HG02763 (cell line): ENCODE measurements around the gene SALL3.

Experiments
- ATAC-seq: cut with Tn5 transposase; IDR thresholded peaks from one replicate; pipeline ENCODE4 v1.9.1; 2021; ENCODE audit warnings: mild to moderate bottlenecking, moderate library complexity; ENCODE audit not compliant: unreplicated experiment

Gene SALL3

GRCh38 chr18:79000997-79001396, 21.4 kb downstream of the SALL3 start:
- ATAC-seq = no peak

DNA sequence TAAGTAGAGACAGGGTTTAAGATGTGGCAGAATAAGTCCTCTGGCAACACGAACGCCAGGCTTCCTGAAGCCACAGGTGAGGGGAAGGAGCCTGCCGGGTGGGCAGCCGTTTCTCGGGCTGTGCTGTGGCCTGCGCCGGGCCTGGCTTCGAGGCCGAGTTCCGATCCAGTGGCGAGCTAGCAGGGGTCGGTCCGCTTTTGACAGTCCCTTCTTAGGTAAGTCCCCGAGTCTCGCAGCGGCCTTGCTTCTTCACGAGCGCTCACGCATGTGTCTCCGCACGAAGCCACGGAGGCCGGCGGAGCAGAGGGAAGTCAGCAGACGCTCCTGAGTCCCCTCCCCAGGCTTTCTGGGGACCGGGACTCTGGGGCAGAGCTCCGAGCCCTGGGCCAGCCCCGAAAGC, 26.0 kb downstream of the SALL3 start:
- no peak for ATAC-seq

GRCh38 chr18:79006106-79006795, 26.6 kb downstream of the SALL3 start:
- ATAC-seq = no peak

DNA sequence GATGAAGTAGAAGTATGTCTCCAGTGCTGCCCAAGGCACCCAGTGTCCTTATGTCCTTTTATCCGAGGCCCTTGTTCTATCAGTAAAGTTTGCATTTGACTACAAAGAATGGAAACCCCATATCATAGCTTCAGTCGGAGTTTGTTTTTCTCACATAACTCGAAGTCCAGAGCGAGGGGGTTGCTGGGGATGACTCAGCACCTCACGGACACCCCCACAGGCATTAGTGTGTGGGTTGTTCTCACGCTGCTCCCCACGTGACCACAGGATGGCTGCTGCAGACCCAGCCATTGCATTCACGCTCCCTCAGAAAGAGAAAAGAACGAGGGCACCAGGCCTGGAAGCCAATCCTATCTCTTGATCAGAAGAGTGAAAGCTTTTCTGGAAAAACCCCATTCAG, 27.8 kb downstream of the SALL3 start:
- ATAC-seq = no peak

GRCh38 chr18:79008356-79008940, 28.8 kb downstream of the SALL3 start:
- ATAC-seq = no peak

GRCh38 chr18:79010802-79011201, 31.2 kb downstream of the SALL3 start:
- no peak for ATAC-seq

DNA sequence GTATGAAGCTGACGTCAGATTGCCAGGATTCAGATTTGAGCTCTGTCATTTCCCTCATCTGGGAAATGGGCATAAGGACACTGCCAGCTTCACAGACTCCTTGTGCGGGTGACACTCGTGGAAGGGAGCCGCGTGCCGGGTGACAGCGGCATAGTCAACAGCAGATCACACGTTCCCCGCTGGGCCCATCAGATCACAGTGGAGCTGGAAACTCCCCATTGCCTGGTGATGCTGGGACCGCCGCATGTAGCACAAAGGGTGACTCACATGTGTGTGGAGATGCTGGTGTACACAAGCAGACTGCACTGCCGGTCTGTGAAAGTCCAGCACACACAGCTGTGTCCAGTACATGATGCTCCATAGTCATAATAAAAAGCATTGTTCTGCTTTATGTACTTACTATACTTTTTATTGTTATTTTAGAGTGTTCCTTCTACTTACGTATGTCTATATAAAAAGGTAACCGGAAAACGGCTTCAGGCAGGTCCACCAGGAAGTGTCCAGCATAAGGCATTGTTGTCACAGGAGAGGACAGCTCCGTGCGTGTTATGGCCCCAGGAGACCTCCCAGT, 31.8 kb downstream of the SALL3 start:
- ATAC-seq = no peak

GRCh38 chr18:79013869-79014268, 34.3 kb downstream of the SALL3 start:
- ATAC-seq = no peak

GRCh38 chr18:79018911-79019310, 39.3 kb downstream of the SALL3 start:
- ATAC-seq = no peak

GRCh38 chr18:79019881-79020280, 40.3 kb downstream of the SALL3 start:
- ATAC-seq = no peak

GRCh38 chr18:79022603-79023002, 43.0 kb downstream of the SALL3 start:
- ATAC-seq = no peak

DNA sequence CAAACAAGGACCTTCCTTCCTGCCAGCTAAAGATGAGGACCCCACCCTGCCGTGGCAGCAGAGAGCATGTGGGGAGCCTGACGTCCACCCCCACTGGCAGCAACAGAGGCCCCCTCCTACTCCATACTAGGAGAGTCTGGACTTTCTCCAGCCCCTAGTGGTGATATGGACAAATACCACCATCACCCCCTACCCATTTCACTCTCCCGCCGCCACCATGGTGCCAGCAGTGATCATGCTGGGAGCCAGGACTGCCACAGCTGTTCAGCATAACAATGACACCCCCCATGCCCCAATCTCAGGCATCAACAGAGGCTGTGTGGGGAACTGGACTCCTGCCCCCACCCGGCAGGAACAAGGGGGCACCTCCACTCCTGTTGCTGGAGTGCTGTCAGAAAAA, 46.9 kb downstream of the SALL3 start:
- no peak for ATAC-seq

DNA sequence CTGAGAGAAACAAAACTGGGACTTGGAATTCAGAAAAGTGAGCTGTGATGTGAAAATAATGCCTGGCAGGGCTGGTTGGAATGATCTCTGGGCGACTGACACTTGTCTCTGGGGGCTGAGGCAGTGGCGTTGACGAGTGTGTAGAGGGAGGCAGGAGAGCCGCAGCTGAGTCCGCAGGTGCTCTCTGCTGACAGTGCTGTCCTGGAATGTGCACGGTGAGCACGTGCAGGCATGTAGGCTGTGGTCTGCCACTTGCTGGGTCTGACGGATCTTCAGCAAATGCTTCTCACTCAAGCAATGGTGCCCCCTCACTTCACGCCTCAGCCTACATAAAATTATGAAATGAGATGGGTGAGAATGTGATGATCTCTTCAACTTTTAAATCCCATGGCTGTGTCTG, 51.1 kb downstream of the SALL3 start:
- ATAC-seq = no peak

- no peak for ATAC-seq
These were observed 62.7 kb downstream of the SALL3 start for GRCh38 chr18:79042276-79042675.

- no peak for ATAC-seq
These were observed 63.7 kb downstream of the SALL3 start for GRCh38 chr18:79043288-79043687.

DNA sequence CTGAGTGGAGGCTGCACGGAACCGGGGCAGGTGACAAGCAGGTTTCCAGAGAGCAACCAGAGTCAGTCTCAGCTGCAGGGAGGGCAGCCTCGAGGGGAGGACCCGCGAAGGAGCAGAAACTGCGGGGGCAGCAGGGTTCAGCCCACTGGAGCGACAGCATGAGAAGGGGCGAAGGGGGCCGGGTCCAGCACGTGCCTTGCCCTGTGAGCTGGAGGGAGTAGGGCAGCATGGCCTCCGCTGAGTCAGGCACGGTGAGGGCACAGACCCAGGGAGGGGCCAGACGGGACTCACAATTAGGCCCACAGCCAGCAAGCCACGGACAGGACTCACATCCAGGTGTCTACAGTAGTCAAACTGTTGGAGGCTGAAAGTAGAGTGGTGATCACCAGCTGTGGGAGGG, 66.9 kb downstream of the SALL3 start:
- no peak for ATAC-seq

- ATAC-seq = no peak
These were observed 68.1 kb downstream of the SALL3 start for GRCh38 chr18:79047556-79048244.

DNA sequence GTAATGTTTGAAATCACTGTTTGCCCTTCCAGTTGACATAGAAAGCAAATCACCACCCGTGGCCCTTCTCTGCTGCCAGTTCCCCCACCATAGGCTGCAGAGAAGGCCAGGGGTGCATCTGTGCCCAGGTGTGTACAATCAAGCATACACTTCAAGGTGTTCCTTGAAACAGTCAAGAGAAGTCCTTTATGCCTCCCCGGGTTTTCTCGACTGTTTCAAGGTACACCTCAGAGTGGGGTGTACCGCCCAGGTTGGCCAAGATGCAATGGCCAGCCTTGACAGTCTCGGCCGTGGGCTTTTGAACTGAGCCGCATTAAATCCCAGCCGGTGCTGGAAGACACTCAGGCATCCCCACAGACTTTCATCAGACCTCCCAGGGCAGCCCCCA, 68.6 kb downstream of the SALL3 start:
- ATAC-seq = no peak

DNA sequence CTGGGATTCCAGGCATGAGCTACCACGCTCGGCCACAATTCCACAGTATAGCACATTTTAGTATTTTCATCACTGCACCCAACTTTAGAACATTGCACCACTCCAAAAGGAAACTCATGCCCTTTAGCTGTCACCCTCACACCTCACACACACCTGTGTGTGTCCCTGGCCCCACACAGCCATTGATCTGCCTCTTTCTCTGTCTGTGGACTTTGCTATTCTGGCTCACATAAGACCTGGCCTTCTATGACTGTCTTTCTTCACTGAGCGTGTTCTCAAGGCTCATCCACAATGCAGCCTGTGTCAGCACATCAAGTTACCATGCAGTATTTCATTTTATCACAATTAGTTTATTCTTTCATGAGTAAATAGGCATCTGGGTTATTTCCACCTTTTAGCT, 69.9 kb downstream of the SALL3 start:
- ATAC-seq = no peak
